Tibial nerve (tissue), 4 donors: ENCODE results near the gene SIM2. TPM values are rescaled to one million over a fixed set of nuclear protein-coding genes. Genes with fewer than 3 reads are reported as not detected.

Source experiments
- DNase-seq, 2 donors: peaks; one replicate each; pipeline ENCODE4 v3.0.0-alpha.2; 2019; ENCODE audit warnings: low spot score in 2 of 2
- H3K27ac ChIP-seq, 4 donors: fragments of 200-600 bp; sonication (generic) in 3 of 4; one replicate each; pipeline ENCODE4 v1.5.1; 2017 to 2019; ENCODE audit warnings: mild to moderate bottlenecking in 1 of 4
- H3K27me3 ChIP-seq, 2 donors: fragments of 200-600 bp; sonication (generic) in 1 of 2; one replicate each; pipeline versions ENCODE4 v1.5.1 to v1.6.0; 2017 to 2019
- H3K36me3 ChIP-seq, 3 donors: fragments of 200-600 bp; sonication (generic); one replicate each; pipeline ENCODE4 v1.5.1; 2018 to 2019
- H3K4me1 ChIP-seq, 4 donors: fragments of 200-600 bp; sonication (generic) in 3 of 4; one replicate each; pipeline ENCODE4 v1.5.1; 2017 to 2019
- H3K4me3 ChIP-seq, 4 donors: fragments of 200-600 bp; sonication (generic) in 3 of 4; one replicate each; pipeline ENCODE4 v1.5.1; 2017 to 2019; ENCODE audit warnings: mild to moderate bottlenecking in 1 of 4, moderate library complexity in 1 of 4
- H3K9me3 ChIP-seq, 4 donors: fragments of 200-600 bp; sonication (generic) in 3 of 4; one replicate each; pipeline ENCODE4 v1.5.1; 2017 to 2019
- EP300 ChIP-seq, 2 donors: sonication (generic); formaldehyde crosslinking; IDR thresholded peaks; one replicate each; pipeline ENCODE4 v1.6.1; 2017; ENCODE audit warnings: antibody characterized with exemption in 2 of 2, mild to moderate bottlenecking in 1 of 2
- POLR2A ChIP-seq, 2 donors: fragments of 450-650 bp; IDR thresholded peaks; one replicate each; pipeline ENCODE4 v1.6.1; 2017; ENCODE audit warnings: antibody characterized with exemption in 2 of 2, mild to moderate bottlenecking in 2 of 2, moderate library complexity in 2 of 2
- WGBS, 2 donors: methylation state at CpG; one replicate each; pipeline ENCODE4 v1.1.5; 2018; 5-methylcytosine and 5-hydroxymethylcytosine counted together
- total RNA-seq, 4 donors: library from RNA; depleted of rRNA; stranded (reverse); fragments of >200 nt; gene quantifications; one replicate each; pipeline ENCODE4 v1.1.0, GENCODE V29; 2016
- TF ChIP-seq, protein P1 (sequence below), 5 experiments: fragments of 200-600 bp in 3 of 5; fragments of 450-650 bp in 2 of 5; sonication (generic) in 3 of 5; IDR thresholded peaks; one replicate each; pipeline ENCODE4 v1.5.1; 2016 to 2019; ENCODE audit warnings: antibody characterized with exemption in 5 of 5, mild to moderate bottlenecking in 3 of 5, moderate library complexity in 2 of 5

Gene SIM2
- total RNA-seq, 4 donors from 2014 or later = not detected

DNA sequence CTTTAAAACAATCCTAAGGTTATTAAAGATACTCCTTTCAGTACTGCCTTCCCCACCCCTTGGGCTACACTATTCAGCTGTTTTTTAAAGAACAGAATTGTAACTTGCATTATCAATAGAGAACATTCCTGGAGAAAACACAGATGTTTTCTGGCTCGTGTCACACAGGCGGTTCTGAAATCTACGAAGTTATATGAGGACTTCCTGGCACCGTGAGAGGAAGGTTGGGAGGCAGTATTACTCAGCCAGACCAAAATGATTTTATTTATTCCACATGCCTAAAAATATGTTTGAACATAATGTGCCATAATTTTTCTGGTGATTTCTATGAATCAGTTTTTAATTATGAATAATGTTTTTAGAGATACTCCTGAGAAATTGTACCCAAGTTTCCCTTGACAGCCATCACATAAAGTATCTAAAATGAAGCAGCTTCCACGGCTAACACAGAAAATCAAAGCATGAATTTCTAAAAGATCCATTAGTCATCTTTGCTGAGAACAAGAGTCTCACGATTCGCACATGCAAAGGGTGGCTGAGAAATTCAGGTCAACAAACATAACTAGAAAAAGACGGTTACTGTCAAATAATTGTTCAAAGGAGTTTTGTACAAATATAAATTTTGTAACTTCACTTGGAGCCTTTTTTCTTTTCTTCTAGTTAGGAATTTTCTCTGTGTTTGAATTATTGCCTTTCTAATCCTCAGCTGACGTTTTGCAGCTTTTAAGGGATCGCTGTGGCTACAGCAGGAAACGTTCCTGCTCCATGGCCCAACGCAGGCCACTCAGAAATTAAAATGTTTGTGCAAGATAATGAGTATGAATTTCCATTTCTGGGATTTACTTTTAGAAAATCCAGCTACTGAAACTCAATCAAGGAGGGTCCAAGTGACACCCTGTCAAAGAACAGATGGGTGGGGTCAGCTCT, 8.0 kb upstream of the SIM2 start:
- H3K4me3 ChIP-seq = no peak overlapping the region

DNA sequence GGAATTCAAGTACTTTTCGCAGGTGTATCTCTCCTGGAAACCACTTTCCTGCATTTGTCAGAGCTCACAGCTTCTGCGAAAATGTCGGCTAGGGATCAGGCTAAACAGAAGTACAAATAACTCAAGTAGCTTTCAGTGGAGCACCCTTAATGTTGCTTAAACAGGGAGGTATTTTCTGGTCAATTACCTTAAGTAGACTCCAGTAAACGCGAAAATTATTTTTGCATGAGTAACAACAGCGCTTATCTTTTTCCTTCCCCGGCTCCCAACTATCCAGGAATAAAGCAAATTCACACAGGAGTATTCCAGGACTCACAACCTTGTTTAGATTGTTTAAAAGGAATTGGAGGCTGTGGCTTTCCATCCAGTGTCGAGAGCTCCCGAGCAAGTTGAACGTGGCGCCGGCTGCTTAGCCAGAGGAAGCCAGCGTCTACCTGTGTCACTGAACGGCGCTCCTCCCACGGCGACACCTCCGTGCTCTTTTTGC, 7.3 kb upstream of the SIM2 start:
- peaks cover 0 to 34% (median 4%) of the 10 kb centered on the region in 4 donors for H3K4me1 ChIP-seq
- H3K9me3 ChIP-seq = peaks cover 0 to 8% (median 0%) of the 10 kb centered on the region in 4 donors
- 13% methylated on average over 18 of the region's 18 CpGs for WGBS, 2 donors
- H3K36me3 ChIP-seq = no peaks in the 10 kb centered on the region
- TF ChIP-seq, protein P1, sequence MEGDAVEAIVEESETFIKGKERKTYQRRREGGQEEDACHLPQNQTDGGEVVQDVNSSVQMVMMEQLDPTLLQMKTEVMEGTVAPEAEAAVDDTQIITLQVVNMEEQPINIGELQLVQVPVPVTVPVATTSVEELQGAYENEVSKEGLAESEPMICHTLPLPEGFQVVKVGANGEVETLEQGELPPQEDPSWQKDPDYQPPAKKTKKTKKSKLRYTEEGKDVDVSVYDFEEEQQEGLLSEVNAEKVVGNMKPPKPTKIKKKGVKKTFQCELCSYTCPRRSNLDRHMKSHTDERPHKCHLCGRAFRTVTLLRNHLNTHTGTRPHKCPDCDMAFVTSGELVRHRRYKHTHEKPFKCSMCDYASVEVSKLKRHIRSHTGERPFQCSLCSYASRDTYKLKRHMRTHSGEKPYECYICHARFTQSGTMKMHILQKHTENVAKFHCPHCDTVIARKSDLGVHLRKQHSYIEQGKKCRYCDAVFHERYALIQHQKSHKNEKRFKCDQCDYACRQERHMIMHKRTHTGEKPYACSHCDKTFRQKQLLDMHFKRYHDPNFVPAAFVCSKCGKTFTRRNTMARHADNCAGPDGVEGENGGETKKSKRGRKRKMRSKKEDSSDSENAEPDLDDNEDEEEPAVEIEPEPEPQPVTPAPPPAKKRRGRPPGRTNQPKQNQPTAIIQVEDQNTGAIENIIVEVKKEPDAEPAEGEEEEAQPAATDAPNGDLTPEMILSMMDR (IDR thresholded peaks at IDR 0.05) = no peak
- no peak for TF ChIP-seq POLR2A (IDR thresholded peaks at IDR 0.05)
- no peak for TF ChIP-seq EP300 (IDR thresholded peaks at IDR 0.05)
- DNase-seq = no peak
- peaks cover 0 to 99% of the 10 kb centered on the region in 2 donors for H3K27me3 ChIP-seq
- H3K27ac ChIP-seq = no peak overlapping the region
- H3K4me3 ChIP-seq = no peak overlapping the region

More for the DNA sequence above, 8.0 kb upstream of the SIM2 start:
- peaks cover 0 to 92% of the 10 kb centered on the region in 2 donors for H3K27me3 ChIP-seq
- DNase-seq = no peak
- H3K36me3 ChIP-seq = no peaks in the 10 kb centered on the region
- 23 to 24% methylated on average over 12 of the region's 12 CpGs for WGBS, 2 donors
- TF ChIP-seq POLR2A (IDR thresholded peaks at IDR 0.05) (no peak), EP300 (IDR thresholded peaks at IDR 0.05) (no peak)
- TF ChIP-seq, protein P1 (IDR thresholded peaks at IDR 0.05) = no peak
- H3K4me1 ChIP-seq = peaks cover 0 to 27% (median 4%) of the 10 kb centered on the region in 4 donors
- no peak overlapping the region for H3K27ac ChIP-seq
- peaks cover 0 to 8% (median 0%) of the 10 kb centered on the region in 4 donors for H3K9me3 ChIP-seq

DNA sequence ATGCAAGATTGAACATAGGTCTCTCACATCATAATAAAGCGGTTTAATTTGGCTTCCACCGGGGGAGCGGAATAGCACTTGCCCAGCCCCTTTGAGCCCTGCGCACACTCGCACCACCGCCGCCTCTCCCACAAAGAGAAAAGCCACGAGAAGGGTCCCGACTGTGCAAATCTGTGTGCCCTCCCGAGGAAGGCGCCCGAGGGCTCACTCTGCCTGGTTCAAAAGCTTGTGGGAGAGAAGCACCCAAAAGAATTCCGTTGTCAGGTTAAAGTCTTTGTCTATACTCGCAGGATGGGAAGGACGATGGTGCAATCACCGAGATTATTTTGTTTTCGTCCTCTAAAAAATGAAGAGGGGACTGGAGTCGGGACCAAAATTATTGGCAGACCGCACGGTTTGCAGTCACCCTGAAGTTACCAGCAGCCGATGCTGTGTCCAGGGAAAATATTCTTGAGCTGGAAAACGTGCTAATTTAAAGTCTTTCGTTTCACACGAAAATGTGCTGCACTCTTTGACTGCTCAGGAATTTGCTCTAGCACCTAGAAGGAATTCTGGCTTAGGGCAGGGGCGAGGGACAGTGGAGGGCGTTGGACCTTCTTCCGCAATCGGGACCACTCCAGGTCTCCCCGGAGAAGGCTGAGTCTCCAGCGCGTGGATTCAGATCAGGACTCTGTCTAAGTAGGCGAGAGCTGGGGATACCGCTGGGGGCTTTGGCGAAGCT, 6.6 kb upstream of the SIM2 start:
- Histone ChIP-seq H3K27ac (no peak overlapping the region), H3K27me3 (peaks cover 0 to 99% of the 10 kb centered on the region in 2 donors), H3K9me3 (peaks cover 0 to 8% (median 0%) of the 10 kb centered on the region in 4 donors), H3K36me3 (no peaks in the 10 kb centered on the region), H3K4me1 (peaks cover 0 to 41% (median 7%) of the 10 kb centered on the region in 4 donors), H3K4me3 (no peak overlapping the region)
- 9 to 11% methylated on average over 34 of the region's 34 CpGs for WGBS, 2 donors
- TF ChIP-seq EP300 (IDR thresholded peaks at IDR 0.05) = peak in 1 of 2 donors; percentile 54
- TF ChIP-seq, protein P1 (IDR thresholded peaks at IDR 0.05) = no peak
- no peak for DNase-seq

DNA sequence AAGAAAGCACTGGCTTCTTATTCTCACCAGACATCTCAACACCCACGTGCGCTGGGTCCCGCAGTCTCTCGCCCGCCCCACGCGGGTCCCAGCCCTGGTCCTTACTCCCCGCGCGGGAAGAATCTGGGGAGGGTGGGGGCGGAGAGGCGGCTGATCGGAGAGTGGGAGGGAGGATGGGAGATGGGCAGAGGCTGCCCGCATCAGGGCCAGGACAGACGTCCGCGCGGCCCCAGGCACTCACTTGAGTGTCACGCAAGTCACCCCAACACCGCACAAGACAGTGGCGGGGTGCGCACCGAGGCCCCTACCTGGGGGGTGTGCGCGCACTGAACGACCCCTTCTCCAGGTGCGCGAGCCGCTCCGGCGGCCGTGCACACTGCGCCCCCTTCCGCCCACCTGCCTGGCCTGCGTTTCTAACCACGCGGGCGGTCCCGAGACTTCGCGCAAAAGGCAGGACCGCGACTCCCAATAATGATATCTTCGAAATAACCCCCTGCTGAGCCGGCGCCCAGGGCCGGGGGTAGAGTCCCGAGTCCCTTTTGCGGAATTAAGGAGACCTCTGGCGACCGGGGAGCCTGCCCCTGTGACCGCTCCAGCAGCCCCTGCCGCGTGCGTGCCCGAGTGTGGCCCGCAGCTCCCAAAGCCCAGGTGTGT, 6.0 kb upstream of the SIM2 start:
- peaks cover 0 to 100% of the 10 kb centered on the region in 2 donors for H3K27me3 ChIP-seq
- peaks cover 0 to 48% (median 7%) of the 10 kb centered on the region in 4 donors for H3K4me1 ChIP-seq
- TF ChIP-seq EP300 (IDR thresholded peaks at IDR 0.05) = no peak
- TF ChIP-seq, protein P1 (IDR thresholded peaks at IDR 0.05) = no peak
- no peak for TF ChIP-seq POLR2A (IDR thresholded peaks at IDR 0.05)
- H3K27ac ChIP-seq = no peak overlapping the region
- no peak for DNase-seq
- peaks cover 0 to 5% (median 0%) of the 10 kb centered on the region in 4 donors for H3K9me3 ChIP-seq
- H3K4me3 ChIP-seq = no peak overlapping the region
- H3K36me3 ChIP-seq = no peaks in the 10 kb centered on the region
- WGBS, 2 donors = 3 to 4% methylated on average over 26 to 57 of the region's 57 CpGs
